Measurements from ENCODE around the gene FAM20B. TPM values are rescaled to one million over a fixed set of nuclear protein-coding genes. Genes with fewer than 3 reads are reported as not detected.

The FAM20B gene
- total and polyA plus RNA-seq, 4 donors = 33.1 to 59.0 (median 39.5) TPM

DNA sequence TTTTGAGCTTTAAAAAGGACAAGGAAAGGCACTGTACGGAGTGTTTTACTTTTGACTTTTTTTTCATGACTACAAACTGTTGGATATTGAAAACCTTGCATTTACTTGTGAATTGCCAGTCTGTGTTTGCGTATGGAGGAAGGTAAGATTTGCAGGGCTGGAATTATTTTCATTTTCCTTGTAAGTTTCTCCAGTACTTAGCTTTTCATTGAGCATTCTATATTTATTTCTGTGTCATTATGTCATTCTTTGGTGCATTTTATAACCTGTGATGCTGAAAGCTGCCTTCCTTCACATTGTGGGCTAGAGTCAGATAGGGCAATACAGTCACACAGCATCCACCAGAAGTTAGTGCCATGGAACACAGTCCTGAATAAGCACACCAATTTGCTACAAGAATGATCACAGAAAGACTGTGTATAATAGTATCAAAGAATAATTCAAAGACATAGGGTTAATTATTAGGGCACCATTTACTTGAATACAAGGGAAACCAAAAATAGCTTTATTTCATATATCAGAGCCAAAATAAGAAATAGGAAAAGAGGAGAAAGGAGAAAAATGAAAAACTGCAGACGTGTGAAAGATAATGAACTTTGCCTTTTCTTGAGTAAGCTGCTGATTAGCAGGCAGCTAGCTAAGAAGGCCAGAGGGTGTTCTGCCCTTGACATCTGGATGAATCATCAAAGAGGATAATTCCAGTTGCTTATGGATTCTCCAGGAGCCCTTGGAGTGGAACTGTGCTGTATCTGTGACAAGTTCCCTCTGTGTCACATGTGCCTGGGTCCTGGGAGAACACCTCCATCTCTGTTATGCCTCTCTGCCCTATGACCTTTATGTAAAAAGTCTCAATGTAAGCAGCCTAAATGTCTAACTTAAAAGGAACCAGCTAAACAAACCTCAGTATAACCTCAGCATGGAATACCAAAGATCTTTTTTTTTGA is 8.0 kb upstream of the FAM20B start:
- DNase-seq (ENCODE audit: low read depth in 4 of 6, low spot score in 6 of 6) = no peak
- 40% methylated on average over 2 of the region's 3 CpGs for WGBS (ENCODE audit: insufficient coverage)
- Histone ChIP-seq H3K27ac (ENCODE audit: low read depth, low read length) (peak overlapping the region; percentile 84), H3K27me3 (ENCODE audit: control insufficient read depth, insufficient read depth, low read length) (no peaks in the 10 kb centered on the region), H3K4me3 (ENCODE audit: low read depth, low read length) (peak overlapping the region; percentile 4), H3K9me3 (ENCODE audit: control insufficient read depth, insufficient read depth, low read length) (no peaks in the 10 kb centered on the region), H3K36me3 (ENCODE audit: control insufficient read depth, insufficient read depth, low read length) (no peaks in the 10 kb centered on the region), H3K4me1 (ENCODE audit: control insufficient read depth, insufficient read depth, low read length) (peaks cover 17% of the 10 kb centered on the region)

GRCh38 chr1:179021873-179022272 is 3.8 kb upstream of the FAM20B start:
- peak overlapping the region; percentile 22 for H3K4me3 ChIP-seq (ENCODE audit: low read depth, low read length)
- no peaks in the 10 kb centered on the region for H3K27me3 ChIP-seq (ENCODE audit: control insufficient read depth, insufficient read depth, low read length)
- H3K4me1 ChIP-seq (ENCODE audit: control insufficient read depth, insufficient read depth, low read length) = peaks cover 19% of the 10 kb centered on the region
- H3K9me3 ChIP-seq (ENCODE audit: control insufficient read depth, insufficient read depth, low read length) = no peaks in the 10 kb centered on the region
- no peaks in the 10 kb centered on the region for H3K36me3 ChIP-seq (ENCODE audit: control insufficient read depth, insufficient read depth, low read length)
- 21% methylated on average over 4 of the region's 6 CpGs for WGBS (ENCODE audit: insufficient coverage)
- H3K27ac ChIP-seq (ENCODE audit: low read depth, low read length) = peak overlapping the region; percentile 6
- peak in 2 of 6 donors; percentile 45 to 55 for DNase-seq (ENCODE audit: low read depth in 4 of 6, low spot score in 6 of 6)

DNA sequence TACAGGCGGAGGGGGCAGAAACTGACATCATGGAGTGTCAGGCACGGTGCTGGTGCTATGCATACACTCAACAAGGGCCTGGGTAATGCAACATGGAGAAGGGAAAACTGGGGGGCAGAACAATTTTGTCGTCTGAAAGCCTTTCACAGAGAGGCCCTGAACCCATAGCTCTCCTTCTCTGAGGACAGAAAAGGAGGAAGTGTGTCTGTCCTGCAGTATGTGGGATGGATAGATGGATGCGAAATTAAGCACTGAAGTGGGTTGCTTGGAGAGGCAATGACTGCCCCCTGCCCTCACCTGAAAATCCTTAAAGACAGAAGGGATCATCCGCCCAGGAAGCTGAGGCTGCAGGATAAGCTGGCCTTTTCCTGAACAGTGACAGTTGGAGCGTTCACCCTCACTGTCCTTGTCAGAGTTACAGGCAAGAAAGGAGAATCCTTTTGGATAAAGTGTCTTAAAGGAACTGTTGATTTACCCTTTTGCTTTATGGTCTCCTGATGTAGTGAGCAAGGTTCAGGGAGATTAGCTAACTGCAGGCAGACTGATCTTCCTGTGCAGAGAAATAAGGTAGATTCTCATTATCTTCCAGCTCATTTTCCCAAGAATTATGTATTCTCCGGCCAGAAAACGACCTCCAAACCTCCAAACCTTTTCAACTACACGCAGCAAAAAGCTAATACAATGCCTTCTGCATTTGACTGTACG is 1.6 kb upstream of the FAM20B start:
- Histone ChIP-seq H3K27me3 (ENCODE audit: control insufficient read depth, insufficient read depth, low read length) (no peaks in the 10 kb centered on the region), H3K27ac (ENCODE audit: low read depth, low read length) (no peak overlapping the region), H3K36me3 (ENCODE audit: control insufficient read depth, insufficient read depth, low read length) (no peaks in the 10 kb centered on the region), H3K4me1 (ENCODE audit: control insufficient read depth, insufficient read depth, low read length) (peaks cover 13% of the 10 kb centered on the region), H3K9me3 (ENCODE audit: control insufficient read depth, insufficient read depth, low read length) (no peaks in the 10 kb centered on the region), H3K4me3 (ENCODE audit: low read depth, low read length) (no peak overlapping the region)
- DNase-seq (ENCODE audit: low read depth in 4 of 6, low spot score in 6 of 6) = no peak
- WGBS (ENCODE audit: insufficient coverage) = 56% methylated on average over 8 of the region's 10 CpGs

- Histone ChIP-seq H3K27ac (ENCODE audit: low read depth, low read length) (peak overlapping the region; percentile 75), H3K9me3 (ENCODE audit: control insufficient read depth, insufficient read depth, low read length) (no peaks in the 10 kb centered on the region), H3K4me1 (ENCODE audit: control insufficient read depth, insufficient read depth, low read length) (peaks cover 13% of the 10 kb centered on the region), H3K36me3 (ENCODE audit: control insufficient read depth, insufficient read depth, low read length) (no peaks in the 10 kb centered on the region), H3K4me3 (ENCODE audit: low read depth, low read length) (peak overlapping the region; percentile 71), H3K27me3 (ENCODE audit: control insufficient read depth, insufficient read depth, low read length) (no peaks in the 10 kb centered on the region)
- WGBS (ENCODE audit: insufficient coverage) = under 1% methylated on average over 110 of the region's 110 CpGs
- peak in 5 of 6 donors; percentile 26 to 84 (median 32) for DNase-seq (ENCODE audit: low read depth in 4 of 6, low spot score in 6 of 6)
Measured at GRCh38 chr1:179025975-179026812, 500 bp downstream of the FAM20B start.

GRCh38 chr1:179026813-179027669 is 1.3 kb downstream of the FAM20B start:
- H3K36me3 ChIP-seq (ENCODE audit: control insufficient read depth, insufficient read depth, low read length) = no peaks in the 10 kb centered on the region
- no peaks in the 10 kb centered on the region for H3K9me3 ChIP-seq (ENCODE audit: control insufficient read depth, insufficient read depth, low read length)
- DNase-seq (ENCODE audit: low read depth in 4 of 6, low spot score in 6 of 6) = peak in 1 of 6 donors; percentile 26
- 0% methylated on average over 3 of the region's 11 CpGs for WGBS (ENCODE audit: insufficient coverage)
- peak overlapping the region; percentile 75 for H3K27ac ChIP-seq (ENCODE audit: low read depth, low read length)
- no peaks in the 10 kb centered on the region for H3K27me3 ChIP-seq (ENCODE audit: control insufficient read depth, insufficient read depth, low read length)
- H3K4me3 ChIP-seq (ENCODE audit: low read depth, low read length) = peak overlapping the region; percentile 71
- peaks cover 9% of the 10 kb centered on the region for H3K4me1 ChIP-seq (ENCODE audit: control insufficient read depth, insufficient read depth, low read length)

DNA sequence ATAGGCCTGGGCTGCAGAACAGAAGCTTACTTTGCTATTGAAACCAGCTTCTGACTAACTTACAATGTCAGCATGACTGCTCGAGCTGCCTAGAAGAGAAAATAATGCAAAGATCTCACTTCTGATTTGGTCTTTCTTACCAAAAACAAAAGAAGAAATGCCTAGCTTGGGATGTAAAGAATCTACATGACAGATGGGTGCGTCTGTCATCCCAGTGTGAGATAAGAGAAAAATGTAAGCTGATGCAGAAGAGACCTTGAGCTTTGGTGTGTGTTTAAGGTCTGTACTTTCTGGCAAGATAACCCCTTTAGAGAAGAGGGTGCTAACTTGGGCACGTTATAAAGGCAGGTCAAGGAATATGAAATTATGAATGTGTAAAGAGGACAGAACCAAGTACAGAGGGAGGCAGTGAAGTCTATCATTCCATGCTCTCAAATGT is 3.6 kb downstream of the FAM20B start:
- WGBS (ENCODE audit: insufficient coverage) = 78% methylated on average over 2 of the region's 3 CpGs

GRCh38 chr1:179030130-179030529 is 4.4 kb downstream of the FAM20B start:
- no CpG with 5 or more reads among the region's 5 CpGs for whole genome bisulfite sequencing (ENCODE audit: insufficient coverage)
- Histone ChIP-seq H3K27me3 (ENCODE audit: control insufficient read depth, insufficient read depth, low read length) (no peaks in the 10 kb centered on the region), H3K9me3 (ENCODE audit: control insufficient read depth, insufficient read depth, low read length) (no peaks in the 10 kb centered on the region), H3K36me3 (ENCODE audit: control insufficient read depth, insufficient read depth, low read length) (no peaks in the 10 kb centered on the region), H3K27ac (ENCODE audit: low read depth, low read length) (no peak overlapping the region), H3K4me3 (ENCODE audit: low read depth, low read length) (no peak overlapping the region), H3K4me1 (ENCODE audit: control insufficient read depth, insufficient read depth, low read length) (peaks cover 4% of the 10 kb centered on the region)
- DNase-seq (ENCODE audit: low read depth in 4 of 6, low spot score in 6 of 6) = no peak

More for the DNA sequence above, 3.6 kb downstream of the FAM20B start:
- no peak for DNase-seq (ENCODE audit: low read depth in 4 of 6, low spot score in 6 of 6)
- H3K4me1 ChIP-seq (ENCODE audit: control insufficient read depth, insufficient read depth, low read length) = peaks cover 7% of the 10 kb centered on the region
- H3K4me3 ChIP-seq (ENCODE audit: low read depth, low read length) = no peak overlapping the region
- H3K27me3 ChIP-seq (ENCODE audit: control insufficient read depth, insufficient read depth, low read length) = no peaks in the 10 kb centered on the region
- H3K36me3 ChIP-seq (ENCODE audit: control insufficient read depth, insufficient read depth, low read length) = no peaks in the 10 kb centered on the region
- no peaks in the 10 kb centered on the region for H3K9me3 ChIP-seq (ENCODE audit: control insufficient read depth, insufficient read depth, low read length)
- H3K27ac ChIP-seq (ENCODE audit: low read depth, low read length) = no peak overlapping the region

DNA sequence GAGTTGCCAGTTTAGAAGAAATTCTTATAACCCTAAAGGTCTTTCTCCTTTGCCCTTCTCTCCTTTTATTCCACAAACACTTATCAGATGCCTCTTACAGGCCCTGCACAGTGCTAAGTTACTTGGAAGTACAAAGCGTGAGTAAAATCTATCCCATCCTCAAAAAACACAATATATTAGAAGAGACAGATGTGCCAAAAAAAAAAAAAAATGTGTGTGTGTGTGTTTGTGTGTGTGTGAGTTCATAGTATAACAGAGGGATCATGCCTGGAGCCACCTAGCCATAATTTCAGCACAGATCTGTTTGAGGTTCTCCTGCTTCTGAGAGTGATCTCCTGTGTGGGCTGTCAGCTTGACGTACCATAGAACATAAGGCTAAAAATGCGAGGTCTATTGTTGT is 5.0 kb downstream of the FAM20B start:
- WGBS (ENCODE audit: insufficient coverage) = 60% methylated on average over 2 of the region's 3 CpGs
- Histone ChIP-seq H3K4me3 (ENCODE audit: low read depth, low read length) (no peak overlapping the region), H3K9me3 (ENCODE audit: control insufficient read depth, insufficient read depth, low read length) (no peaks in the 10 kb centered on the region), H3K36me3 (ENCODE audit: control insufficient read depth, insufficient read depth, low read length) (no peaks in the 10 kb centered on the region), H3K27me3 (ENCODE audit: control insufficient read depth, insufficient read depth, low read length) (no peaks in the 10 kb centered on the region), H3K27ac (ENCODE audit: low read depth, low read length) (no peak overlapping the region), H3K4me1 (ENCODE audit: control insufficient read depth, insufficient read depth, low read length) (no peaks in the 10 kb centered on the region)
- no peak for DNase-seq (ENCODE audit: low read depth in 4 of 6, low spot score in 6 of 6)

All from spinal cord (tissue), 10 donors.